Sigmoid colon (tissue), 4 donors: Measurements from ENCODE around the gene TEX12.

Experiments used
- EP300 ChIP-seq, 4 donors: sonication (generic); formaldehyde crosslinking; IDR thresholded peaks; one replicate each; pipeline ENCODE4 v1.6.1; 2017; ENCODE audit warnings: antibody characterized with exemption in 4 of 4
- POLR2A ChIP-seq, 2 donors: fragments of 450-650 bp; IDR thresholded peaks; one replicate each; pipeline ENCODE4 v1.6.1; 2016; ENCODE audit warnings: antibody characterized with exemption in 2 of 2, mild to moderate bottlenecking in 2 of 2, moderate library complexity in 2 of 2
- POLR2AphosphoS5 ChIP-seq, 4 donors: sonication (generic); formaldehyde crosslinking; IDR thresholded peaks; one replicate each; pipeline ENCODE4 v1.6.1; 2017; ENCODE audit warnings: antibody characterized with exemption in 4 of 4
- TF ChIP-seq, protein P1 (sequence below), 4 experiments: fragments of 450-650 bp in 3 of 4; fragments of 200-600 bp in 1 of 4; IDR thresholded peaks; one replicate each; pipeline ENCODE4 v1.5.1; 2016 to 2019; ENCODE audit warnings: antibody characterized with exemption in 4 of 4, mild to moderate bottlenecking in 3 of 4, moderate library complexity in 2 of 4

DNA sequence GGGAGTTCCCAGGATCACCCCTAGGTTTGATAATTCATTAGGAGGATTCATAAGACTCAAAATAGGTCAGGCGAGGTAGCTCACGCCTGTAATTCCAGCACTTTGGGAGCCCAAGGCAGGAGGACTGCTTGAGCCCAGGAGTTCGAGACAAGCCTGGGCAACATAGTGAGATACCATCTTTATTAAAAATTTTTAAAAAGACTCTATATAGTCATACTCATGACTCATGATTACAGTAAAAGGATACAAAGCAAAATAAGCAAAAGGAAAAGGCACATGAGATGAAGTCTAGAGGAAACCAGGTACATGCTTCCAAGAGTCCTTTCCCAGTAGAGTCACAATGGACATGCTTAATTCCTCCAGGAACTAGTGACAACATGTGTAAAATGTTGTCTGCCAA is 45.1 kb downstream of the TEX12 start:
- TF ChIP-seq, protein P1, sequence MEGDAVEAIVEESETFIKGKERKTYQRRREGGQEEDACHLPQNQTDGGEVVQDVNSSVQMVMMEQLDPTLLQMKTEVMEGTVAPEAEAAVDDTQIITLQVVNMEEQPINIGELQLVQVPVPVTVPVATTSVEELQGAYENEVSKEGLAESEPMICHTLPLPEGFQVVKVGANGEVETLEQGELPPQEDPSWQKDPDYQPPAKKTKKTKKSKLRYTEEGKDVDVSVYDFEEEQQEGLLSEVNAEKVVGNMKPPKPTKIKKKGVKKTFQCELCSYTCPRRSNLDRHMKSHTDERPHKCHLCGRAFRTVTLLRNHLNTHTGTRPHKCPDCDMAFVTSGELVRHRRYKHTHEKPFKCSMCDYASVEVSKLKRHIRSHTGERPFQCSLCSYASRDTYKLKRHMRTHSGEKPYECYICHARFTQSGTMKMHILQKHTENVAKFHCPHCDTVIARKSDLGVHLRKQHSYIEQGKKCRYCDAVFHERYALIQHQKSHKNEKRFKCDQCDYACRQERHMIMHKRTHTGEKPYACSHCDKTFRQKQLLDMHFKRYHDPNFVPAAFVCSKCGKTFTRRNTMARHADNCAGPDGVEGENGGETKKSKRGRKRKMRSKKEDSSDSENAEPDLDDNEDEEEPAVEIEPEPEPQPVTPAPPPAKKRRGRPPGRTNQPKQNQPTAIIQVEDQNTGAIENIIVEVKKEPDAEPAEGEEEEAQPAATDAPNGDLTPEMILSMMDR (IDR thresholded peaks at IDR 0.05): no peak
- TF ChIP-seq POLR2A (IDR thresholded peaks at IDR 0.05) (no peak), POLR2AphosphoS5 (IDR thresholded peaks at IDR 0.05) (no peak), EP300 (IDR thresholded peaks at IDR 0.05) (no peak)
